GM23338 (cell line): ENCODE results near the gene ENTPD1. TPM values are rescaled to one million over a fixed set of nuclear protein-coding genes. Genes with fewer than 3 reads are reported as not detected.

Source experiments
- ATAC-seq: fragments of 200-7000 bp; cut with Tn5 transposase; 3 replicates; pipeline ENCODE4 v1.9.1; 2020
- DNase-seq: peaks from one replicate; pipeline ENCODE4 v3.0.0-alpha.2; 2015; ENCODE audit warnings: low spot score
- H2AFZ ChIP-seq: fragments of 200-600 bp; sonication (generic); 2 replicates; pipeline ENCODE4 v1.8.0; 2016; ENCODE audit warnings: antibody characterized with exemption, mild to moderate bottlenecking, moderate library complexity
- H3F3A ChIP-seq: fragments of 200-600 bp; sonication (generic); replicated peaks from 2 replicates; pipeline ENCODE4 v1.8.0; 2017; ENCODE audit warnings: antibody characterized with exemption, mixed run types, low read depth
- H3K27ac ChIP-seq: fragments of 200-600 bp; sonication (generic); 2 replicates; pipeline ENCODE4 v1.6.1; 2016; ENCODE audit warnings: low read depth
- H3K27me3 ChIP-seq: fragments of 200-600 bp; sonication (generic); 2 replicates; pipeline ENCODE4 v1.8.0; 2016; ENCODE audit warnings: mild to moderate bottlenecking, mixed run types, moderate library complexity; ENCODE audit not compliant: insufficient read depth
- H3K36me3 ChIP-seq: fragments of 200-600 bp; sonication (generic); 2 replicates; pipeline ENCODE4 v1.8.0; 2016; ENCODE audit warnings: mild to moderate bottlenecking; ENCODE audit not compliant: insufficient read depth
- H3K4me1 ChIP-seq: fragments of 200-600 bp; sonication (generic); 2 replicates; pipeline ENCODE4 v1.8.0; 2016; ENCODE audit warnings: mild to moderate bottlenecking, moderate library complexity; ENCODE audit not compliant: insufficient read depth
- H3K4me2 ChIP-seq: fragments of 200-600 bp; sonication (generic); 2 replicates; pipeline ENCODE4 v1.7.1; 2017; ENCODE audit warnings: mixed run types
- H3K4me3 ChIP-seq: fragments of 200-600 bp; sonication (generic); 2 replicates; pipeline ENCODE4 v1.6.1; 2016; ENCODE audit warnings: mixed run types
- H3K79me2 ChIP-seq: fragments of 200-600 bp; sonication (generic); replicated peaks from 2 replicates; pipeline ENCODE4 v1.8.0; 2017; ENCODE audit warnings: mild to moderate bottlenecking; ENCODE audit not compliant: insufficient read depth
- H3K9me2 ChIP-seq: fragments of 200-600 bp; sonication (generic); 2 replicates; pipeline ENCODE4 v1.8.0; 2017; ENCODE audit not compliant: insufficient read depth
- H4K20me1 ChIP-seq: fragments of 200-600 bp; sonication (generic); replicated peaks from 2 replicates; pipeline ENCODE4 v1.8.0; 2017; ENCODE audit warnings: mild to moderate bottlenecking; ENCODE audit not compliant: insufficient read depth
- H3K27ac Mint-ChIP-seq: 2 replicates; pipeline ENCODE4 v1.8.0; 2020; ENCODE audit warnings: inconsistent platforms, mild to moderate bottlenecking, moderate library complexity, mixed read lengths
- H3K27me3 Mint-ChIP-seq: 3 replicates; pipeline ENCODE4 v1.8.0; 2022; ENCODE audit warnings: low read depth, mild to moderate bottlenecking, moderate library complexity, mixed read lengths, inconsistent platforms; ENCODE audit not compliant: insufficient read depth, poor library complexity
- H3K36me3 Mint-ChIP-seq: 3 replicates; pipeline ENCODE4 v1.8.0; 2021; ENCODE audit warnings: low read depth, mild to moderate bottlenecking, inconsistent platforms, moderate library complexity, mixed read lengths
- H3K4me1 Mint-ChIP-seq: 3 replicates; pipeline ENCODE4 v1.8.0; 2020; ENCODE audit warnings: mild to moderate bottlenecking, inconsistent platforms, mixed read lengths
- H3K4me3 Mint-ChIP-seq: 3 replicates; pipeline ENCODE4 v1.8.0; 2021; ENCODE audit warnings: moderate library complexity, mild to moderate bottlenecking, inconsistent platforms, mixed read lengths
- H3K9me3 Mint-ChIP-seq: 3 replicates; pipeline ENCODE4 v1.8.0; 2020; ENCODE audit warnings: moderate library complexity, mild to moderate bottlenecking, inconsistent platforms, mixed read lengths
- CREB1 ChIP-seq: fragments of 250-450 bp; sonication (Bioruptor Pico); IDR thresholded peaks from 2 replicates; pipeline ENCODE4 v1.5.0; 2020; ENCODE audit warnings: low read depth, mild to moderate bottlenecking, moderate library complexity
- EZH2 ChIP-seq: fragments of 200-600 bp; sonication (generic); IDR thresholded peaks from one replicate; pipeline ENCODE4 v1.8.0; 2017; ENCODE audit warnings: antibody characterized with exemption, mild to moderate bottlenecking, low read depth; ENCODE audit not compliant: unreplicated experiment
- EZH2phosphoT487 ChIP-seq: fragments of 200-600 bp; sonication (generic); IDR thresholded peaks from one replicate; pipeline ENCODE4 v1.8.1; 2018; ENCODE audit warnings: antibody characterized with exemption; ENCODE audit not compliant: unreplicated experiment
- JUNB ChIP-seq: IDR thresholded peaks from one replicate; pipeline ENCODE4 v1.6.1; 2016; ENCODE audit warnings: antibody characterized with exemption; ENCODE audit not compliant: unreplicated experiment
- NANOG ChIP-seq: IDR thresholded peaks from 2 replicates; pipeline ENCODE4 v1.6.1; 2016; ENCODE audit warnings: antibody characterized with exemption, borderline replicate concordance
- POLR2AphosphoS5 ChIP-seq: IDR thresholded peaks from 2 replicates; pipeline ENCODE4 v1.6.1; 2016; ENCODE audit warnings: antibody characterized with exemption, low read depth
- STAT1 ChIP-seq: IDR thresholded peaks from one replicate; pipeline ENCODE4 v1.6.1; 2016; ENCODE audit warnings: antibody characterized with exemption; ENCODE audit not compliant: unreplicated experiment
- ZNF114 ChIP-seq: fragments of 250-450 bp; sonication (Bioruptor Pico); IDR thresholded peaks from 2 replicates; pipeline ENCODE4 v1.5.0; 2020; ENCODE audit warnings: mild to moderate bottlenecking, moderate library complexity
- ZNF331 ChIP-seq: fragments of 250-450 bp; sonication (Bioruptor Pico); IDR thresholded peaks from 2 replicates; pipeline ENCODE4 v1.5.0; 2020; ENCODE audit warnings: low read depth, mild to moderate bottlenecking, moderate library complexity
- polyA plus RNA-seq: library from polyadenylated mRNA; unstranded; fragments of >200 nt; fragmentation: Nextera tagmentation; extraction: Ambion mirVana; gene quantifications from 2 replicates; pipeline ENCODE4 v1.2.1, GENCODE V29; 2016
- total RNA-seq: library from RNA; depleted of rRNA; stranded (reverse); fragments of >200 nt; shearing (Covaris generic); gene quantifications from 2 replicates; pipeline ENCODE4 v1.2.3, GENCODE V29; 2014
- TF ChIP-seq, protein P1 (sequence below): IDR thresholded peaks from 2 replicates; pipeline ENCODE4 v1.6.1; 2016; ENCODE audit warnings: antibody characterized with exemption
- TF ChIP-seq, protein P2 (sequence below): fragments of 250-450 bp; sonication (Bioruptor Pico); IDR thresholded peaks from 2 replicates; pipeline ENCODE4 v1.5.0; 2020; ENCODE audit warnings: mild to moderate bottlenecking, moderate library complexity
- TF ChIP-seq, protein P3 (sequence below): IDR thresholded peaks from one replicate; pipeline ENCODE4 v1.6.1; 2018; ENCODE audit warnings: antibody characterized with exemption; ENCODE audit not compliant: unreplicated experiment
- TF ChIP-seq, protein P4 (sequence below), 2 experiments: fragments of 200-600 bp in 1 of 2; sonication (generic) in 1 of 2; conservative IDR thresholded peaks; 2 replicates each; pipeline versions ENCODE4 v1.5.1 to v1.6.1; 2016 to 2017; ENCODE audit warnings: antibody characterized with exemption in 2 of 2, low read depth in 2 of 2, mild to moderate bottlenecking in 2 of 2, moderate library complexity in 1 of 2

Gene ENTPD1
- total and polyA plus RNA-seq, 2 experiments from 2014 or later = 2.3 to 3.6 TPM

DNA sequence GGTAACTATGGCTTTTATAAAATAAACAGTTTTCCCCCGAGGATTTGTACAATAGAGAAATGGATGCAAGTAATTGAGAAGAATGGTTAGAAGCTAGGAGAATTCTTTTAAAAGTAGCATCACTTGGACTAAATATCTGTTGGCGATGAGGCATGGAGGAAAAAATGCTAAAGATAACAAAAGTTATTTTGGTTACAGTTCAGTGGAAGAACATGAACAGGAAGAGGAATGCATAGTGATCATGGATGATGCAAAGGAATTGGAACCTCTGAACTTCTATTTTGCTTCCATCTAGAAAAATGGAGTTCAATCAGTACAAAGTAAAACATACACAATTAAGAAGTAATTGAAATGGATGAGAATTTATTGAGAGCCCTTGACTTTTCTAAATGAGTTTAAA is 32.9 kb downstream of the ENTPD1 start:
- H2AFZ ChIP-seq = no peak overlapping the region
- no peaks in the 10 kb centered on the region; the same call in 1 of the 2 replicates for H3K9me2 ChIP-seq
- Mint-ChIP-seq H3K9me3 (no peaks in the 10 kb centered on the region), H3K27me3 (no peaks in the 10 kb centered on the region), H3K4me3 (no peak overlapping the region), H3K27ac (no peak overlapping the region), H3K4me1 (no peaks in the 10 kb centered on the region; the same call in 2 of the 3 replicates), H3K36me3 (no peaks in the 10 kb centered on the region)
- DNase-seq (no peak), ATAC-seq (no peak)
- no peak overlapping the region for H3K4me2 ChIP-seq
- no peaks in the 10 kb centered on the region for H3F3A ChIP-seq
- no peaks in the 10 kb centered on the region; the same call in 1 of the 2 replicates for H3K4me1 ChIP-seq
- no peaks in the 10 kb centered on the region for H3K79me2 ChIP-seq
- H3K4me3 ChIP-seq = no peak overlapping the region
- H3K27ac ChIP-seq = no peak overlapping the region
- no peaks in the 10 kb centered on the region for H3K36me3 ChIP-seq
- no peaks in the 10 kb centered on the region for H3K27me3 ChIP-seq
- no peaks in the 10 kb centered on the region for H4K20me1 ChIP-seq
- TF ChIP-seq, protein P1, sequence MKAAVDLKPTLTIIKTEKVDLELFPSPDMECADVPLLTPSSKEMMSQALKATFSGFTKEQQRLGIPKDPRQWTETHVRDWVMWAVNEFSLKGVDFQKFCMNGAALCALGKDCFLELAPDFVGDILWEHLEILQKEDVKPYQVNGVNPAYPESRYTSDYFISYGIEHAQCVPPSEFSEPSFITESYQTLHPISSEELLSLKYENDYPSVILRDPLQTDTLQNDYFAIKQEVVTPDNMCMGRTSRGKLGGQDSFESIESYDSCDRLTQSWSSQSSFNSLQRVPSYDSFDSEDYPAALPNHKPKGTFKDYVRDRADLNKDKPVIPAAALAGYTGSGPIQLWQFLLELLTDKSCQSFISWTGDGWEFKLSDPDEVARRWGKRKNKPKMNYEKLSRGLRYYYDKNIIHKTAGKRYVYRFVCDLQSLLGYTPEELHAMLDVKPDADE = no peak
- no peak for TF ChIP-seq EZH2
- TF ChIP-seq JUNB = no peak
- TF ChIP-seq EZH2phosphoT487 = no peak
- TF ChIP-seq NANOG = no peak
- TF ChIP-seq CREB1 (CRISPR knock-in tag) = no peak
- TF ChIP-seq ZNF331 (CRISPR knock-in tag) = no peak
- TF ChIP-seq, protein P2, sequence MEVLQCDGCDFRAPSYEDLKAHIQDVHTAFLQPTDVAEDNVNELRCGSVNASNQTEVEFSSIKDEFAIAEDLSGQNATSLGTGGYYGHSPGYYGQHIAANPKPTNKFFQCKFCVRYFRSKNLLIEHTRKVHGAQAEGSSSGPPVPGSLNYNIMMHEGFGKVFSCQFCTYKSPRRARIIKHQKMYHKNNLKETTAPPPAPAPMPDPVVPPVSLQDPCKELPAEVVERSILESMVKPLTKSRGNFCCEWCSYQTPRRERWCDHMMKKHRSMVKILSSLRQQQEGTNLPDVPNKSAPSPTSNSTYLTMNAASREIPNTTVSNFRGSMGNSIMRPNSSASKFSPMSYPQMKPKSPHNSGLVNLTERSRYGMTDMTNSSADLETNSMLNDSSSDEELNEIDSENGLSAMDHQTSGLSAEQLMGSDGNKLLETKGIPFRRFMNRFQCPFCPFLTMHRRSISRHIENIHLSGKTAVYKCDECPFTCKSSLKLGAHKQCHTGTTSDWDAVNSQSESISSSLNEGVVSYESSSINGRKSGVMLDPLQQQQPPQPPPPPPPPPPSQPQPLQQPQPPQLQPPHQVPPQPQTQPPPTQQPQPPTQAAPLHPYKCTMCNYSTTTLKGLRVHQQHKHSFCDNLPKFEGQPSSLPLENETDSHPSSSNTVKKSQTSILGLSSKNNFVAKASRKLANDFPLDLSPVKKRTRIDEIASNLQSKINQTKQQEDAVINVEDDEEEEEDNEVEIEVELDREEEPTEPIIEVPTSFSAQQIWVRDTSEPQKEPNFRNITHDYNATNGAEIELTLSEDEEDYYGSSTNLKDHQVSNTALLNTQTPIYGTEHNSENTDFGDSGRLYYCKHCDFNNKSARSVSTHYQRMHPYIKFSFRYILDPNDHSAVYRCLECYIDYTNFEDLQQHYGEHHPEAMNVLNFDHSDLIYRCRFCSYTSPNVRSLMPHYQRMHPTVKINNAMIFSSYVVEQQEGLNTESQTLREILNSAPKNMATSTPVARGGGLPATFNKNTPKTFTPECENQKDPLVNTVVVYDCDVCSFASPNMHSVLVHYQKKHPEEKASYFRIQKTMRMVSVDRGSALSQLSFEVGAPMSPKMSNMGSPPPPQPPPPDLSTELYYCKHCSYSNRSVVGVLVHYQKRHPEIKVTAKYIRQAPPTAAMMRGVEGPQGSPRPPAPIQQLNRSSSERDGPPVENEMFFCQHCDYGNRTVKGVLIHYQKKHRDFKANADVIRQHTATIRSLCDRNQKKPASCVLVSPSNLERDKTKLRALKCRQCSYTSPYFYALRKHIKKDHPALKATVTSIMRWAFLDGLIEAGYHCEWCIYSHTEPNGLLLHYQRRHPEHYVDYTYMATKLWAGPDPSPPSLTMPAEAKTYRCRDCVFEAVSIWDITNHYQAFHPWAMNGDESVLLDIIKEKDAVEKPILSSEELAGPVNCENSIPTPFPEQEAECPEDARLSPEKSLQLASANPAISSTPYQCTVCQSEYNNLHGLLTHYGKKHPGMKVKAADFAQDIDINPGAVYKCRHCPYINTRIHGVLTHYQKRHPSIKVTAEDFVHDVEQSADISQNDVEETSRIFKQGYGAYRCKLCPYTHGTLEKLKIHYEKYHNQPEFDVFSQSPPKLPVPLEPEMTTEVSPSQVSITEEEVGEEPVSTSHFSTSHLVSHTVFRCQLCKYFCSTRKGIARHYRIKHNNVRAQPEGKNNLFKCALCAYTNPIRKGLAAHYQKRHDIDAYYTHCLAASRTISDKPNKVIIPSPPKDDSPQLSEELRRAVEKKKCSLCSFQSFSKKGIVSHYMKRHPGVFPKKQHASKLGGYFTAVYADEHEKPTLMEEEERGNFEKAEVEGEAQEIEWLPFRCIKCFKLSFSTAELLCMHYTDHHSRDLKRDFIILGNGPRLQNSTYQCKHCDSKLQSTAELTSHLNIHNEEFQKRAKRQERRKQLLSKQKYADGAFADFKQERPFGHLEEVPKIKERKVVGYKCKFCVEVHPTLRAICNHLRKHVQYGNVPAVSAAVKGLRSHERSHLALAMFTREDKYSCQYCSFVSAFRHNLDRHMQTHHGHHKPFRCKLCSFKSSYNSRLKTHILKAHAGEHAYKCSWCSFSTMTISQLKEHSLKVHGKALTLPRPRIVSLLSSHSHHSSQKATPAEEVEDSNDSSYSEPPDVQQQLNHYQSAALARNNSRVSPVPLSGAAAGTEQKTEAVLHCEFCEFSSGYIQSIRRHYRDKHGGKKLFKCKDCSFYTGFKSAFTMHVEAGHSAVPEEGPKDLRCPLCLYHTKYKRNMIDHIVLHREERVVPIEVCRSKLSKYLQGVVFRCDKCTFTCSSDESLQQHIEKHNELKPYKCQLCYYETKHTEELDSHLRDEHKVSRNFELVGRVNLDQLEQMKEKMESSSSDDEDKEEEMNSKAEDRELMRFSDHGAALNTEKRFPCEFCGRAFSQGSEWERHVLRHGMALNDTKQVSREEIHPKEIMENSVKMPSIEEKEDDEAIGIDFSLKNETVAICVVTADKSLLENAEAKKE = no peak
- TF ChIP-seq STAT1 = no peak
- no peak for TF ChIP-seq ZNF114 (CRISPR knock-in tag)
- no peak for TF ChIP-seq POLR2AphosphoS5
- TF ChIP-seq, protein P3, sequence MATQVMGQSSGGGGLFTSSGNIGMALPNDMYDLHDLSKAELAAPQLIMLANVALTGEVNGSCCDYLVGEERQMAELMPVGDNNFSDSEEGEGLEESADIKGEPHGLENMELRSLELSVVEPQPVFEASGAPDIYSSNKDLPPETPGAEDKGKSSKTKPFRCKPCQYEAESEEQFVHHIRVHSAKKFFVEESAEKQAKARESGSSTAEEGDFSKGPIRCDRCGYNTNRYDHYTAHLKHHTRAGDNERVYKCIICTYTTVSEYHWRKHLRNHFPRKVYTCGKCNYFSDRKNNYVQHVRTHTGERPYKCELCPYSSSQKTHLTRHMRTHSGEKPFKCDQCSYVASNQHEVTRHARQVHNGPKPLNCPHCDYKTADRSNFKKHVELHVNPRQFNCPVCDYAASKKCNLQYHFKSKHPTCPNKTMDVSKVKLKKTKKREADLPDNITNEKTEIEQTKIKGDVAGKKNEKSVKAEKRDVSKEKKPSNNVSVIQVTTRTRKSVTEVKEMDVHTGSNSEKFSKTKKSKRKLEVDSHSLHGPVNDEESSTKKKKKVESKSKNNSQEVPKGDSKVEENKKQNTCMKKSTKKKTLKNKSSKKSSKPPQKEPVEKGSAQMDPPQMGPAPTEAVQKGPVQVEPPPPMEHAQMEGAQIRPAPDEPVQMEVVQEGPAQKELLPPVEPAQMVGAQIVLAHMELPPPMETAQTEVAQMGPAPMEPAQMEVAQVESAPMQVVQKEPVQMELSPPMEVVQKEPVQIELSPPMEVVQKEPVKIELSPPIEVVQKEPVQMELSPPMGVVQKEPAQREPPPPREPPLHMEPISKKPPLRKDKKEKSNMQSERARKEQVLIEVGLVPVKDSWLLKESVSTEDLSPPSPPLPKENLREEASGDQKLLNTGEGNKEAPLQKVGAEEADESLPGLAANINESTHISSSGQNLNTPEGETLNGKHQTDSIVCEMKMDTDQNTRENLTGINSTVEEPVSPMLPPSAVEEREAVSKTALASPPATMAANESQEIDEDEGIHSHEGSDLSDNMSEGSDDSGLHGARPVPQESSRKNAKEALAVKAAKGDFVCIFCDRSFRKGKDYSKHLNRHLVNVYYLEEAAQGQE = no peak
- TF ChIP-seq, protein P4, sequence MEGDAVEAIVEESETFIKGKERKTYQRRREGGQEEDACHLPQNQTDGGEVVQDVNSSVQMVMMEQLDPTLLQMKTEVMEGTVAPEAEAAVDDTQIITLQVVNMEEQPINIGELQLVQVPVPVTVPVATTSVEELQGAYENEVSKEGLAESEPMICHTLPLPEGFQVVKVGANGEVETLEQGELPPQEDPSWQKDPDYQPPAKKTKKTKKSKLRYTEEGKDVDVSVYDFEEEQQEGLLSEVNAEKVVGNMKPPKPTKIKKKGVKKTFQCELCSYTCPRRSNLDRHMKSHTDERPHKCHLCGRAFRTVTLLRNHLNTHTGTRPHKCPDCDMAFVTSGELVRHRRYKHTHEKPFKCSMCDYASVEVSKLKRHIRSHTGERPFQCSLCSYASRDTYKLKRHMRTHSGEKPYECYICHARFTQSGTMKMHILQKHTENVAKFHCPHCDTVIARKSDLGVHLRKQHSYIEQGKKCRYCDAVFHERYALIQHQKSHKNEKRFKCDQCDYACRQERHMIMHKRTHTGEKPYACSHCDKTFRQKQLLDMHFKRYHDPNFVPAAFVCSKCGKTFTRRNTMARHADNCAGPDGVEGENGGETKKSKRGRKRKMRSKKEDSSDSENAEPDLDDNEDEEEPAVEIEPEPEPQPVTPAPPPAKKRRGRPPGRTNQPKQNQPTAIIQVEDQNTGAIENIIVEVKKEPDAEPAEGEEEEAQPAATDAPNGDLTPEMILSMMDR (conservative IDR thresholded peaks at IDR 0.05; ENCODE audit: low read depth in 2 of 2) = no peak
